Pulmonary artery endothelial cell (primary cell): ENCODE measurements around the gene GPD2. TPM values are rescaled to one million over a fixed set of nuclear protein-coding genes. Genes with fewer than 3 reads are reported as not detected.
"Not testable (repeated sequence)": the region's sequence is repeated elsewhere in the genome, so short reads cannot be mapped to it uniquely, and the experiment has no call there.

Source experiments
- DNase-seq: peaks from one replicate; pipeline ENCODE4 v3.0.0-alpha.2; 2011; ENCODE audit warnings: low read depth, low spot score
- total RNA-seq: library from RNA; depleted of rRNA; stranded (reverse); fragments of >200 nt; gene quantifications from 2 replicates; pipeline ENCODE4 v1.2.3, GENCODE V29; 2014

The GPD2 gene
- total RNA-seq, 1 donor from 2014 or later: 45.0 TPM

DNA sequence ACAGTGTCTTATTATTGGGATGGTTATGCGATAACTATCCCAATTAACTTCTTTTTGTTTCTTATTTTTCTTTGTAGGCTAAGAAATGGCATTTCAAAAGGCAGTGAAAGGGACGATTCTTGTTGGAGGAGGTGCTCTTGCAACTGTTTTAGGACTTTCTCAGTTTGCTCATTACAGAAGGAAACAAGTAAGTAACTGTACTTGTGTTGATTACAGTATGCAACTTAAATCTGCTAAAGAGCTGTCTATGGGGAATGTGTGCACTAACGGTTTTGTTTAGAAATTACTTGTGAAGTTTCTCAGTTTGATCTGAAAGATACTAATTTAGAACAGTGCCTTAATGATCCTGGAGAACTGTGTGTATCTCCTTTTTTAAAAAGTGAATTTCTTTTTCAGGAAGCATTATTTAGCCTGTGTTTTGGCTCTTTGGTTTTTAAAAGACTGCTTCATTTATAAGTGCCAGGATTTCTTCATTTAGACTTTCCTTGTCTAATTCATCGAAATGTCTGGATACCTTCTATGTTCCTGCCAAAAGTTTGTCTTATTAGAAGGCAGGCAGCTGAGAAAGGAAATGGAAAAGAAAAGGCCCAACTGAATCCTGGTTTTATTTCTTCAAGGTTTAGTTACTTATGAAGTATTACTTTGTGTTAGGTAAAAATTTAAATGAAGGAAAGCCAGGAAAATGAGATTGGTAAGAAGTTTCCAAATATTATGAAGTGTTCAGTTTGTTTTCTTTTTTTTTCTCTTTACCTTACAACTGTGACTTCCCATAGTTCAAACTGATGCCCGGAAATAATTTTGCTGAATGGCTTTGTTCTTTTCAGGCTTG, 40.1 kb downstream of the GPD2 start:
- DNase-seq: no peak

DNA sequence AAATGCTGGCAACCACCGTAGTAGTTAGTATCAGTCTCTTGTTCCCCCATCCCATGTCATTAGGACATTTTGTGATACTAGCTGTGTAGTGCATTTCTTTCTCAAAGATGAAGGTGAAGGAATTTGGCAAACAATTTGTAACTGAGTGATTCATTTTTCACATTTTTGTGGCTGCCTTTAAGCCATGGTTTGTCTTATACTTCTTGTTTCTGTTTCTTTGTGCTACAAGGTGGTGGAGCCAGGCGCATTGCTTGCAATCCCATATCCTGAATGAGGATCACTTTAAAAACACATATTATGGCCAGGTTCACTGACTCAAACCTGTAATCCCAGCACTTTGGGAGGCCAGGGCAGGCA, 40.6 kb downstream of the GPD2 start:
- DNase-seq: no peak

- no peak for DNase-seq
Measured at GRCh38 chr2:156480376-156480775, 44.2 kb downstream of the GPD2 start.

- no peak for DNase-seq
Measured at GRCh38 chr2:156481312-156481711, 45.1 kb downstream of the GPD2 start.

DNA sequence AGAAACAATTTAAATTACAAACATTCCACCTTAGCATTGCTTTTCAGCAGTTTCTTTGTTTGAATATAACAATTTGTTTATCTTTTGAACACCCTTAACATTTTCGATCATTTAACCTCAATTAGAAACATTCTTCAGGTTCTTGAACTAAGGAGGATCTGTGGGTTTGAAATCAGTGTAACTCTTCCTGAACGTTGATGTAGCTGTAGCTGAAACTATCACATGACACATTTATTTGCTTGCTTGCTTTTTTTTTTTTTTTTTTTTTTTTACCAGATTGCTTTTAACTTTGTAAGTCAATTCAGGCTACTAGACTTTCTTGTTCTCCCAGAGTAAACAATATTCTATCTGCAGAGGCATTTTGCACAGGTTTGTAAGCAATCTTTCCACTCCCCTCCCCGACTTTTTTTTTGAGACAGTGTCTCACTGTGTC, 47.6 kb downstream of the GPD2 start:
- no peak for DNase-seq

- DNase-seq: no peak
Measured at GRCh38 chr2:156486147-156486546, 50.0 kb downstream of the GPD2 start.

DNA sequence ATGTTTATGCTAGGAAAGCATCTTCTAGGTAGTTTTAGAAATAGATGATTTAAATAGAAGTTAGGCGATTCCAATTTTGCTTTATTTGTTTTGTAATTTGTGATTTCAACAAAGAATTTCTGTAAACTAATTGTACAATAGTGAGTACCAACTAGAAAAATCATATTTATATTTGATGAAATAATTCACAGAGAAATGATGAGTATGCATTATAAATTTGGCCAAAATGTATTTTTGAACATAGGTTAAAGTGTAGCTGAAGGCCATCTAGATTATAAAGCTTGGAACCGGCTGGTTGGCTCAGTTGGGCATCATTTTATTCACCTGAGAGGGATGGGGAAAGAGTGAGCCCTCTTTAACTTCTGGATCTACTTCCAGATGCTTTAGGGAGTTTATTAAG, 50.4 kb downstream of the GPD2 start:
- no peak for DNase-seq

- DNase-seq: no peak
Measured at GRCh38 chr2:156489195-156489594, 53.0 kb downstream of the GPD2 start.

GRCh38 chr2:156489750-156490465, 53.7 kb downstream of the GPD2 start:
- no peak for DNase-seq

GRCh38 chr2:156490466-156490840, 54.3 kb downstream of the GPD2 start:
- DNase-seq: no peak

- DNase-seq: no peak
Measured at GRCh38 chr2:156491176-156491575, 55.0 kb downstream of the GPD2 start.

DNA sequence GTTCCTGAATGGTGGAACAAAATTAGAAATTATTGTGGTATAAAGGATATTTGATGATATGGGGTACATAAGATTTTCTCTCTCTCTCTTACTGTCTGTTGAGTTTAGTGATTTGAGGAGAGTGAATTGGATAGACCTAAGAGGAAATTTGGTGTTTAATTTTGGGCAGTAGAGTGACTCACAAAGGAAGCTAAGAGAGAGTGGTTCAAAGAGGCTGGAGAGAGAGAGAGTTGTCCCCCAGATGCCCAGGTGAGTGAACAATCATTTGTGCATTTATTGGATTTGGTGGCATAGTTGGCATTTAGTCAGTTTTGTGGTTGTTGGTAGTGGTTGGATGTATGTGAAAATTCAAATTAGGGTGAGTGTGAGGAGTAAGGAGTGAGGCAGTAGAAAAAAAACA, 56.8 kb downstream of the GPD2 start:
- no peak for DNase-seq

- not testable (repeated sequence) for DNase-seq
Measured at GRCh38 chr2:156495998-156496397, 59.8 kb downstream of the GPD2 start.

GRCh38 chr2:156505696-156506095, 69.5 kb downstream of the GPD2 start:
- DNase-seq: no peak

GRCh38 chr2:156511122-156511521, 74.9 kb downstream of the GPD2 start:
- no peak for DNase-seq

- no peak for DNase-seq
Measured at GRCh38 chr2:156511803-156512202, 75.6 kb downstream of the GPD2 start.

- no peak for DNase-seq
Measured at GRCh38 chr2:156512451-156512850, 76.3 kb downstream of the GPD2 start.

GRCh38 chr2:156513219-156513618, 77.0 kb downstream of the GPD2 start:
- DNase-seq: no peak

DNA sequence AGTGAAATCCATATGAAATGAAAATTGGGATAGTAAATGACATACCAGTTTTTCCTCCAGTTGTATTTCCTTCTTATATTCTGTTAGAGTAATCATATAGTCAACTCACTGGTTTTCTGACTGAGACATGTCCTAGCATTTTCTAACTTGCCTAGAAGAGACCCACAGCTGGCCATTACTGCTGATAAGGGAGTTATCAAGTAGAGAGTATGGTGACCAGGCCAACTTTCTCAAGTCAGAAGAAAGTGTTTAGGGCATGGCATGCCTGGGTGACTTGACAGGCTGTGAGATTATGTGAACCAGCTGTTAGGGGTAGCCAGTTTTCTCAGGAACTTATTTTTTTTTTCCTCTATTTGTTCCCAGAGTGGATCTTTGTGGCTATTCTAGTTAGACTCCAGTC, 81.2 kb downstream of the GPD2 start:
- no peak for DNase-seq

- no peak for DNase-seq
Measured at GRCh38 chr2:156518138-156518537, 82.0 kb downstream of the GPD2 start.

DNA sequence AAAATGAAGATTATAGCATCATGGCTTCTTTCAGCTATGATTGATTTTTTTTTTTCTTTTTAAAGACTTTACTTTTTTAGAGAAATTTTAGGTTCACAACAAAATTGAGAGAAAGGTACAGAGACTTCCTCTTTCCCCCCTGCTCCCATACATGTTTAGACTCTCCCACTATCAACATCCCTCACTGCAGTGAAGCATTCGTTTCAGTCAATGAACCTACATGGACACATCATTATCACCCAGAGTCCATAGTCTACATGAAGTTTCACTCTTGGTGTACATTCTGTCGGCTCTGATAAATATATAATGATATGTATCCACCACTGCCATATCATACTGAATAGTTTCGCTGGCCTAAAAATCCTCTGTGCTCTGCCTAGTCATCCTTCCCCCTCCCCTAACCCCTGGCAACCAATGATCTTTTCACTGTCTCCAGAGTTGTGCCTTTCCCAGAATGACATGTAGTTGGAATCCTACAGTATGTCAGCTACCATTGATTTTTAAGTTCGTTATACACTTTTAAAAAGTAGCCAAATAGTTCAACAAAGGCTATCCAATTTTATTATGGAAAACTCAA, 86.8 kb downstream of the GPD2 start:
- no peak for DNase-seq

GRCh38 chr2:156526950-156527636, 90.9 kb downstream of the GPD2 start:
- DNase-seq: no peak
